PC-3 (cell line): ENCODE results near the gene RETSAT. TPM values are rescaled to one million over a fixed set of nuclear protein-coding genes. Genes with fewer than 3 reads are reported as not detected.

Experiments used
- ATAC-seq: fragments of 200-7000 bp; cut with Tn5 transposase; 2 replicates; pipeline ENCODE4 v1.9.1; 2020; ENCODE audit warnings: mild to moderate bottlenecking, moderate library complexity
- BruUV-seq: library from RNA; stranded (reverse); fragments of 400-500 nt; replicated peaks from 2 replicates; lab custom pipeline; 2021; lab: Mats Ljungman, UMichigan
- CTCF ChIA-PET: fragments of 300-600 bp; sonication (Branson Sonifier 250); formaldehyde crosslinking; loops from one replicate; lab custom pipeline; 2022; ENCODE audit warnings: antibody characterized with exemption; lab: Charles Lee
- POLR2A ChIA-PET: fragments of 300-600 bp; sonication (Branson Sonifier 250); formaldehyde crosslinking; loops from one replicate; lab custom pipeline; 2022; ENCODE audit warnings: antibody characterized with exemption; ENCODE audit not compliant: unreplicated experiment; lab: Charles Lee
- DNase-seq: peaks from one replicate; pipeline ENCODE4 v3.0.0-alpha.2; 2015
- H2AFZ ChIP-seq: fragments of 300-600 bp; sonication (generic); 2 replicates; pipeline ENCODE4 v1.6.0; 2016; ENCODE audit warnings: antibody characterized with exemption, low read length
- H3F3A ChIP-seq: fragments of 300-600 bp; sonication (generic); one replicate; pipeline ENCODE4 v1.6.0; 2017; ENCODE audit warnings: antibody characterized with exemption, low read length, control low read depth, mild to moderate bottlenecking; ENCODE audit not compliant: unreplicated experiment
- H3K27ac ChIP-seq: fragments of 300-600 bp; sonication (generic); 2 replicates; pipeline ENCODE4 v1.5.1; 2016; ENCODE audit warnings: mild to moderate bottlenecking, low read length
- H3K27me3 ChIP-seq: fragments of 300-600 bp; sonication (generic); 2 replicates; pipeline ENCODE4 v1.6.1; 2016; ENCODE audit warnings: low read length, mixed read lengths
- H3K36me3 ChIP-seq: fragments of 300-600 bp; sonication (generic); 2 replicates; pipeline ENCODE4 v1.6.1; 2016; ENCODE audit warnings: low read depth, mixed run types, low read length, mixed read lengths
- H3K4me1 ChIP-seq: fragments of 300-600 bp; sonication (generic); 2 replicates; pipeline ENCODE4 v1.5.1; 2016; ENCODE audit warnings: low read length; ENCODE audit not compliant: insufficient read depth
- H3K4me2 ChIP-seq: fragments of 300-600 bp; sonication (generic); 2 replicates; pipeline ENCODE4 v1.6.0; 2016; ENCODE audit warnings: low read length
- H3K4me3 ChIP-seq: fragments of 300-600 bp; sonication (generic); 2 replicates; pipeline ENCODE4 v1.5.1; 2016; ENCODE audit warnings: mild to moderate bottlenecking, low read length, mixed read lengths
- H3K79me2 ChIP-seq: fragments of 300-600 bp; sonication (generic); 2 replicates; pipeline ENCODE4 v1.6.1; 2017; ENCODE audit warnings: low read length, mixed read lengths
- H3K9ac ChIP-seq: fragments of 300-600 bp; sonication (generic); 2 replicates; pipeline ENCODE4 v1.6.0; 2016; ENCODE audit warnings: mild to moderate bottlenecking, low read length
- H3K9me2 ChIP-seq: fragments of 300-600 bp; sonication (generic); replicated peaks from 2 replicates; pipeline ENCODE4 v1.6.1; 2016; ENCODE audit warnings: mixed run types, low read length, mixed read lengths
- H3K9me3 ChIP-seq: fragments of 300-600 bp; sonication (generic); 2 replicates; pipeline ENCODE4 v1.6.1; 2016; ENCODE audit warnings: low read length, mixed read lengths
- H4K20me1 ChIP-seq: fragments of 300-600 bp; sonication (generic); 2 replicates; pipeline ENCODE4 v1.6.1; 2016; ENCODE audit warnings: low read length, mixed read lengths
- CTCF ChIP-seq: fragments of 300-600 bp; sonication (generic); conservative IDR thresholded peaks from 2 replicates; pipeline ENCODE4 v1.5.1; 2017; ENCODE audit warnings: antibody characterized with exemption, low read depth, mild to moderate bottlenecking, low read length
- EZH2 ChIP-seq: fragments of 300-600 bp; sonication (generic); IDR thresholded peaks from one replicate; pipeline ENCODE4 v1.6.1; 2017; ENCODE audit warnings: antibody characterized with exemption, mild to moderate bottlenecking, low read length; ENCODE audit not compliant: unreplicated experiment
- EZH2phosphoT487 ChIP-seq: fragments of 300-600 bp; sonication (generic); IDR thresholded peaks from 2 replicates; pipeline ENCODE4 v1.6.1; 2018; ENCODE audit warnings: mild to moderate bottlenecking, antibody characterized with exemption, low read length, borderline replicate concordance
- intact Hi-C: fragments of 100-400 bp; cut with micrococcal nuclease; formaldehyde crosslinking; loops from 2 replicates; pipeline ENCODE4 v1.9.0; 2023
- total RNA-seq: library from RNA; depleted of rRNA; stranded (reverse); fragments of >200 nt; gene quantifications from 2 replicates; pipeline ENCODE4 v1.2.3, GENCODE V29; 2014

RETSAT gene
- total RNA-seq, 1 experiment from 2014 or later: 39.1 TPM

- intact Hi-C loops: no loop called here
- no peaks in the 10 kb centered on the region for H3K36me3 ChIP-seq
Observed at GRCh38 chr2:85309699-85310321, 44.5 kb downstream of the RETSAT start.

DNA sequence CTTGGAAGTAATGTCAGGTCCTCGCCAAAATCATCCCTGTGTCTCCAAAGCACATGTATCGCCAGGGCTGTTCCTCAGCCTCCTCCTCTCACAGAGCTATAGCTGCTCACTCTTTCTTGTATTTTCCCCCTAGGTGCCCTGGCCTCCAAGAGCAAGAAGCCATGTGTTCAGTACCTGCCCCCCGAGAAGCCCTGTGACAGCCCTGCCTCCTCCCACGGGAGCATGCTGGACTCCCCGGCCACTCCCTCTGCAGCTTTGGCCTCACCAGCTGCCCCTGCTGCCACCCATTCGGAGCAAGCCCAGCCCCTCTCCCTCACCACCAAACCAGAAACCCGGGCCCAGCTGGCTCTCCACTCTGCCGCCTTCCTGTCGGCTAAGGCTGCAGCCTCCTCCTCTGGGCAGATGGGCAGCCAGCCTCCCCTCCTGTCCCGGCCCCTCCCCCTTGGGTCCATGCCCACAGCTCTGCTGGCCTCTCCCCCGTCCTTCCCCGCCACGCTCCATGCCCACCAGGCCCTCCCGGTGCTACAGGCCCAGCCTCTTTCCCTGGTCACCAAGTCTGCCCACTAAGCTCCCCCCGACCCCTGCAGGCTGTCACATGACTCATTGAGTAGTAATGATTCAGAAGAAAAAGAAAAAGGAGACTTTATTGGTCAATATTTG is 45.3 kb downstream of the RETSAT start:
- Histone ChIP-seq H3K9ac (no peak overlapping the region), H3K27me3 (no peaks in the 10 kb centered on the region), H3K36me3 (no peaks in the 10 kb centered on the region), H3K9me3 (no peaks in the 10 kb centered on the region), H2AFZ (no peak overlapping the region), H3K4me3 (no peak overlapping the region), H3K4me1 (peaks cover 16% of the 10 kb centered on the region), H3K27ac (no peak overlapping the region), H3K79me2 (no peaks in the 10 kb centered on the region), H4K20me1 (no peaks in the 10 kb centered on the region), H3F3A (no peaks in the 10 kb centered on the region), H3K4me2 (no peak overlapping the region), H3K9me2 (no peaks in the 10 kb centered on the region)
- ChIA-PET POLR2A (interaction anchor here (0.8 kb wide), 1 partner anchor 15 kb away, joined by 3 read pairs; no protein-coding TSS in a partner anchor), CTCF (no interaction called here)
- DNase-seq: peak; percentile 34
- intact Hi-C loops: no loop called here
- TF ChIP-seq EZH2phosphoT487: no peak
- no peak for TF ChIP-seq EZH2
- no peak for TF ChIP-seq CTCF
- peak; percentile 21 for ATAC-seq
- BruUV-seq: no TSS peak

More at GRCh38 chr2:85309699-85310321, 44.5 kb downstream of the RETSAT start:
- TF ChIP-seq EZH2phosphoT487: no peak
- TF ChIP-seq EZH2: no peak
- no peak for TF ChIP-seq CTCF
- Histone ChIP-seq H3K9me3 (no peaks in the 10 kb centered on the region), H3K4me2 (no peak overlapping the region), H4K20me1 (no peaks in the 10 kb centered on the region), H3F3A (no peaks in the 10 kb centered on the region), H3K4me1 (peaks cover 16% of the 10 kb centered on the region), H3K9me2 (no peaks in the 10 kb centered on the region), H2AFZ (no peak overlapping the region), H3K79me2 (no peaks in the 10 kb centered on the region), H3K27me3 (no peaks in the 10 kb centered on the region), H3K27ac (no peak overlapping the region), H3K4me3 (no peak overlapping the region), H3K9ac (no peak overlapping the region)
- DNase-seq (no peak), ATAC-seq (no peak)
- POLR2A ChIA-PET: interaction anchor here (0.8 kb wide), 1 partner anchor 16 kb away, joined by 3 read pairs; no protein-coding TSS in a partner anchor
- TSS peak; percentile 46 for BruUV-seq
- CTCF ChIA-PET: interaction anchor here (0.5 kb wide), 1 partner anchor 250 kb away, joined by 3 read pairs; no protein-coding TSS in a partner anchor

DNA sequence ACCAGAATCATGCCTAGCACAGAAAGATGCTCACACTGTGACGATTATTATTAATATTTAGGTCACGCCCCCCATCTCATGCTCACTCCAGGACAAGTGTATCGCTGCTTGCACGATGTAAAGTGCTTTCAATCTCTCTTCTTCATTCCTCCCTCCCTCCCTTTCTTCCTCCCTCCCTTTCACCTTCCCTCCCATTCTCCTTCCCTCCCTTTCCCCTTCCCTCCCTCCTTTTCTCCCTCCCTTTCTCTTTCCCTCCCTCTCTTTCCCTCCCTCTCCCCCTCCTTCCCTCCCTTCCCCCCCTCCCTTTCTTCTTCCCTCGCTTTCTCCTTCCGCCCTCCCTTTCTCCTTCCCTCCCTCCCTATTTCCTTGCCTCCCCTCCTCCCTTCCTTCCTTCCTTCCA is 46.1 kb downstream of the RETSAT start:
- Histone ChIP-seq H3K4me3 (no peak overlapping the region), H2AFZ (no peak overlapping the region), H3K79me2 (no peaks in the 10 kb centered on the region), H3K36me3 (no peaks in the 10 kb centered on the region), H4K20me1 (no peaks in the 10 kb centered on the region), H3K4me1 (peaks cover 16% of the 10 kb centered on the region), H3K4me2 (no peak overlapping the region), H3K27me3 (no peaks in the 10 kb centered on the region), H3K9me2 (no peaks in the 10 kb centered on the region), H3K27ac (no peak overlapping the region), H3K9ac (no peak overlapping the region), H3F3A (no peaks in the 10 kb centered on the region), H3K9me3 (no peaks in the 10 kb centered on the region)
- intact Hi-C loops: no loop called here
- no peak for TF ChIP-seq EZH2phosphoT487
- no peak for TF ChIP-seq CTCF
- no peak for TF ChIP-seq EZH2
- DNase-seq: no peak
- ATAC-seq: no peak
- POLR2A ChIA-PET: no interaction called here
- BruUV-seq: no TSS peak
- CTCF ChIA-PET: no interaction called here
